Upper lobe of left lung (tissue), 4 donors: ENCODE results near the gene HTRA3.

Experiments used
- CTCF ChIP-seq, 6 experiments: fragments of 450-650 bp in 4 of 6; fragments of 200-600 bp in 2 of 6; sonication (generic) in 2 of 6; IDR thresholded peaks; one replicate each; pipeline ENCODE4 v1.5.1; 2016 to 2019; ENCODE audit warnings: antibody characterized with exemption in 6 of 6
- POLR2A ChIP-seq, 4 donors: fragments of 450-650 bp; IDR thresholded peaks; one replicate each; pipeline ENCODE4 v1.5.1; 2016 to 2017; ENCODE audit warnings: antibody characterized with exemption in 4 of 4, mild to moderate bottlenecking in 2 of 4

GRCh38 chr4:8297691-8298485 lies 28.3 kb downstream of the HTRA3 start:
- no peak for TF ChIP-seq CTCF (IDR thresholded peaks at IDR 0.05)
- no peak for TF ChIP-seq POLR2A (IDR thresholded peaks at IDR 0.05)
